Measurements from ENCODE around the gene ASTN2. TPM values are rescaled to one million over a fixed set of nuclear protein-coding genes. Genes with fewer than 3 reads are reported as not detected.

Gene ASTN2
- total RNA-seq, 1 donor from 2014 or later = 15.9 TPM

DNA sequence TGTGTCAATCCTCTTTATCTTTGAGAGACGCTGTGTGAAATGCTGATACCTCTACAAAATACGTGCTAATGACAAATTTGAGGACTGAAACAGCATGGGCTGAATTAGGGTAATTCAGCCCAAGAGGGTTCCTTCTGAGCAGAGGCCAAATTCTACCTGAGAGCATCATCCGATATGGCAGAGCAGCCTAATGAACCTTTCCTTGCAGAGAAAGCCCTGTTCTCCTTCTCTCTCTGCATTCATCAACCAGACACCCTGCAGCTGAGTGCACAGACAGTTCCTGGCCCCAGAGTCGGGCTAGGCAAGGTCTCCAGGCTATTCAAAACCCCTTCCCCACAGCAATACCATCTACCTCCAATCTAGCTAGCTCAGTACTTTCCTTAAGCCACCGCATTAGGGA, 649.8 kb downstream of the ASTN2 start:
- H3K27me3 Mint-ChIP-seq = no peaks in the 10 kb centered on the region
- TF ChIP-seq, protein P1, sequence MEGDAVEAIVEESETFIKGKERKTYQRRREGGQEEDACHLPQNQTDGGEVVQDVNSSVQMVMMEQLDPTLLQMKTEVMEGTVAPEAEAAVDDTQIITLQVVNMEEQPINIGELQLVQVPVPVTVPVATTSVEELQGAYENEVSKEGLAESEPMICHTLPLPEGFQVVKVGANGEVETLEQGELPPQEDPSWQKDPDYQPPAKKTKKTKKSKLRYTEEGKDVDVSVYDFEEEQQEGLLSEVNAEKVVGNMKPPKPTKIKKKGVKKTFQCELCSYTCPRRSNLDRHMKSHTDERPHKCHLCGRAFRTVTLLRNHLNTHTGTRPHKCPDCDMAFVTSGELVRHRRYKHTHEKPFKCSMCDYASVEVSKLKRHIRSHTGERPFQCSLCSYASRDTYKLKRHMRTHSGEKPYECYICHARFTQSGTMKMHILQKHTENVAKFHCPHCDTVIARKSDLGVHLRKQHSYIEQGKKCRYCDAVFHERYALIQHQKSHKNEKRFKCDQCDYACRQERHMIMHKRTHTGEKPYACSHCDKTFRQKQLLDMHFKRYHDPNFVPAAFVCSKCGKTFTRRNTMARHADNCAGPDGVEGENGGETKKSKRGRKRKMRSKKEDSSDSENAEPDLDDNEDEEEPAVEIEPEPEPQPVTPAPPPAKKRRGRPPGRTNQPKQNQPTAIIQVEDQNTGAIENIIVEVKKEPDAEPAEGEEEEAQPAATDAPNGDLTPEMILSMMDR (conservative IDR thresholded peaks at IDR 0.05) = no peak
- H3K36me3 Mint-ChIP-seq = no peaks in the 10 kb centered on the region
- no peak overlapping the region for H3K4me3 Mint-ChIP-seq
- no peaks in the 10 kb centered on the region for H3K9me3 Mint-ChIP-seq
- DNase-seq (ENCODE audit: extremely low spot score, unreplicated experiment) = no peak
- no peak overlapping the region for H3K27ac Mint-ChIP-seq
- no peaks in the 10 kb centered on the region for H3K4me1 Mint-ChIP-seq (ENCODE audit: unreplicated experiment)

DNA sequence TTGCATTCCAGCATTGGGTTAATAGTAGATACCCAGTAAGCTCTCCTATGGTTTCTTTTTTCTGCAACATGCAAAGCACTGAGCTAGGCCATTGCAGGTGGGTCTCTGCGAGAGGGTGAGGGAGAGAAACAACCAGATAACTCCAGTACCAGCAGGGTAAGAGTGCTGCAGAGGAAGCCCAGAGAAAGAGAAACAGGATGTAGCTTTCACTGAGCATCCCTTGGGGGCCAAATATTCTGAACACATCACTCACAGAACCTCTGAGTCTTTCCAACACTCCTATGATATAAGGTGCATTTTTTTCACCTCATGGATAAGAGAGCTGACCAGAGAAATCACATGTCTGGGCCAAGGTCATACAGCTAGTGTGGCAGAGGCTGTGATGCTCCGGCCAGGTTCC, 651.1 kb downstream of the ASTN2 start:
- Mint-ChIP-seq H3K27me3 (no peaks in the 10 kb centered on the region), H3K27ac (no peak overlapping the region), H3K36me3 (no peaks in the 10 kb centered on the region), H3K9me3 (no peaks in the 10 kb centered on the region), H3K4me3 (no peak overlapping the region), H3K4me1 (ENCODE audit: unreplicated experiment) (no peaks in the 10 kb centered on the region)
- TF ChIP-seq, protein P1 (conservative IDR thresholded peaks at IDR 0.05) = no peak
- DNase-seq (ENCODE audit: extremely low spot score, unreplicated experiment) = no peak

DNA sequence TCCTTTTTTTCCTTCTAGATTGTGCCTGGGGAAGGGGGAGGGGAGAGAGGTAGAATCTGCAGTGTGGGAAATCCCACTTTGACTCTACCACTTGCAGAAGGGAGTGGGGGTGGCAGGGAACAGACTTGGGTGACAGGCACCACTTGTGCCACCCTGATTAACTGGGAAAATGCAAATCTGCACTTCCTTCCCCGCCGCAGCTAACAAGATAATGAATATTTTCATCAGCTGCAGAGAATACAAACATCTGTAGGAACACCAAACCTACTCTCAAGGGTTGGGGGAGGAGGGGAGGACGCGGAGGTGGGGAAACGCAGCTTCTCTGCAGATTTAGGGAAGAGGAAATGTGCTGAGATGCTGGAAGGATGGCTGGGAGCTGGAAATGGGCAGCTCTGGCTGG, 654.2 kb downstream of the ASTN2 start:
- Mint-ChIP-seq H3K27me3 (no peaks in the 10 kb centered on the region), H3K9me3 (no peaks in the 10 kb centered on the region), H3K4me3 (no peak overlapping the region), H3K27ac (no peak overlapping the region), H3K4me1 (ENCODE audit: unreplicated experiment) (no peaks in the 10 kb centered on the region), H3K36me3 (no peaks in the 10 kb centered on the region)
- no peak for DNase-seq (ENCODE audit: extremely low spot score, unreplicated experiment)
- TF ChIP-seq, protein P1 (conservative IDR thresholded peaks at IDR 0.05) = no peak

DNA sequence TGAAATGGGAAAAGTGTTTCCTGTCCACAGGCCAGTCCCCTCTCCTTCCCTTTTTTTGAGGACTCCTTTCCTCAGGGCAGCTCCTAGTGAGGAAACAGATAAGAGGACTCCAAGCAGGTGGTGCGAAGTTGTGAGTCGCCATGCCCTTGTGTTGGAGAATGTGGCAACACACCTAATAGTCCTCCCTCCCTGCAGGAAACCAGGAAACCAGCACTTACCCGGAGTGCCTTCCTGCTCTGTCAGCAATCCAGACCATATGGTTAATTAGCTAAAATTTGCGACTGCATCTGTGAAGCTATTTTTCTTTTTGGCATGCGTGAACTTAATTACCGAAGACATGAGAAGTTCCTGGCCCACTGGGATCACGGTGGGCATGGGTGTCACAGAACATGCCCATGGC, 657.8 kb downstream of the ASTN2 start:
- H3K27ac Mint-ChIP-seq = no peak overlapping the region
- no peaks in the 10 kb centered on the region for H3K27me3 Mint-ChIP-seq
- no peaks in the 10 kb centered on the region for H3K4me1 Mint-ChIP-seq (ENCODE audit: unreplicated experiment)
- no peaks in the 10 kb centered on the region for H3K36me3 Mint-ChIP-seq
- TF ChIP-seq, protein P1 (conservative IDR thresholded peaks at IDR 0.05) = no peak
- DNase-seq (ENCODE audit: extremely low spot score, unreplicated experiment) = no peak
- no peak overlapping the region for H3K4me3 Mint-ChIP-seq
- no peaks in the 10 kb centered on the region for H3K9me3 Mint-ChIP-seq

DNA sequence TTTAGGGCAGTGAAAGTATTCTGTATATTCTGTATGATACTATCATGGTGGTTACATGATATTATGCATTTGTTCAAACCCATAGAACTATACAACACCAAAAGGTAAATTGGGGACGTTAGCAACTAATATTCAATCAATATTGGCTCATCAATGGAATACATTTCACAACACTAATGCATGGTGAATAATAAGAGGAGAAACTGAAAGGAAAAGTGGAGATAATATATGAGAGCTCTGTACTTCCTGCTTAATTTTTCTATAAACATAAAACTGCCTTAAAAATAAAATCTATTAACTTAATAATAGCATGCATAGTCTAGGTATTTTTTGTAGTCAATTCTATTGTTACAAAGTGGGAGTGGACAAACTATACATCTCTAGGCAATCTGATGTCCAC, 661.5 kb downstream of the ASTN2 start:
- TF ChIP-seq, protein P1 (conservative IDR thresholded peaks at IDR 0.05) = no peak
- no peaks in the 10 kb centered on the region for H3K36me3 Mint-ChIP-seq
- H3K4me3 Mint-ChIP-seq = no peak overlapping the region
- no peaks in the 10 kb centered on the region for H3K27me3 Mint-ChIP-seq
- no peak overlapping the region for H3K27ac Mint-ChIP-seq
- H3K9me3 Mint-ChIP-seq = no peaks in the 10 kb centered on the region
- no peak for DNase-seq (ENCODE audit: extremely low spot score, unreplicated experiment)
- no peaks in the 10 kb centered on the region for H3K4me1 Mint-ChIP-seq (ENCODE audit: unreplicated experiment)

DNA sequence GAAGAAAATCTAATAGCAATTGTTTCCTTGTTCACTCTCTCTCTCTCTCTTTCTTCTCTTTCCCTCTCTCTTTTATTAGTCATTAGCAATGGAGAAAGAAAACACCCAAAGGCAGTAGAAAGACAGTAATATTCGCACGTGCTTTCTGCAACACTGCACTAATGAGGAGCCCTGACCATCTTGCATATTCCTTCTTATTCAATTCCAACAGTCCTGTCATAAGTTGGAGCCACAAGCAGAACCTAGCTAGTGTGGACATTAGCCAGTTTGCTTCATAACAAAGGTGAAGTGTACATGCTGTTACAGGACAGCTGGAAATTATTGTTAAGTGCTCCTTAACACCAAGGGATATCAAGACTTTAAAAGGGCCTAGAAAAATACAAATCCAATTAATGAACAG, 664.3 kb downstream of the ASTN2 start:
- Mint-ChIP-seq H3K4me3 (no peak overlapping the region), H3K27ac (no peak overlapping the region), H3K27me3 (peaks cover 2% of the 10 kb centered on the region), H3K36me3 (no peaks in the 10 kb centered on the region), H3K4me1 (ENCODE audit: unreplicated experiment) (no peaks in the 10 kb centered on the region), H3K9me3 (no peaks in the 10 kb centered on the region)
- no peak for DNase-seq (ENCODE audit: extremely low spot score, unreplicated experiment)
- TF ChIP-seq, protein P1 (conservative IDR thresholded peaks at IDR 0.05) = no peak
